Suprapubic skin (tissue), 4 donors: ENCODE data around the gene CEP85L. TPM values are rescaled to one million over a fixed set of nuclear protein-coding genes. Genes with fewer than 3 reads are reported as not detected.

Experiments used
- DNase-seq, 2 donors: peaks; one replicate each; pipeline ENCODE4 v3.0.0-alpha.2; 2019; ENCODE audit warnings: low spot score in 2 of 2
- H3K27ac ChIP-seq: fragments of 200-600 bp; sonication (generic); one replicate; pipeline ENCODE4 v1.5.1; 2019
- H3K27me3 ChIP-seq: fragments of 200-600 bp; sonication (generic); one replicate; pipeline ENCODE4 v1.5.1; 2019
- H3K36me3 ChIP-seq: fragments of 200-600 bp; sonication (generic); one replicate; pipeline ENCODE4 v1.5.1; 2019
- H3K4me1 ChIP-seq: fragments of 200-600 bp; sonication (generic); one replicate; pipeline ENCODE4 v1.5.1; 2019
- H3K4me3 ChIP-seq: fragments of 200-600 bp; sonication (generic); one replicate; pipeline ENCODE4 v1.5.1; 2019; ENCODE audit warnings: mild to moderate bottlenecking
- H3K9me3 ChIP-seq: fragments of 200-600 bp; sonication (generic); one replicate; pipeline ENCODE4 v1.5.1; 2019
- EP300 ChIP-seq: sonication (generic); formaldehyde crosslinking; IDR thresholded peaks from one replicate; pipeline ENCODE4 v1.6.1; 2017; ENCODE audit warnings: antibody characterized with exemption
- POLR2A ChIP-seq, 2 donors: fragments of 450-650 bp; IDR thresholded peaks; one replicate each; pipeline ENCODE4 v1.6.1; 2017; ENCODE audit warnings: antibody characterized with exemption in 2 of 2, mild to moderate bottlenecking in 2 of 2, moderate library complexity in 2 of 2
- POLR2AphosphoS5 ChIP-seq, 3 donors: sonication (generic); formaldehyde crosslinking; IDR thresholded peaks; one replicate each; pipeline ENCODE4 v1.6.1; 2017; ENCODE audit warnings: antibody characterized with exemption in 3 of 3
- WGBS: methylation state at CpG from one replicate; pipeline ENCODE4 v1.1.5; 2018; 5-methylcytosine and 5-hydroxymethylcytosine counted together
- total RNA-seq, 4 donors: library from RNA; depleted of rRNA; stranded (reverse); fragments of >200 nt; gene quantifications; one replicate each; pipeline ENCODE4 v1.1.0, GENCODE V29; 2016
- TF ChIP-seq, protein P1 (sequence below), 2 donors: fragments of 200-600 bp in 1 of 2; fragments of 450-650 bp in 1 of 2; sonication (generic) in 1 of 2; IDR thresholded peaks; one replicate each; pipeline ENCODE4 v1.5.1; 2016 to 2019; ENCODE audit warnings: antibody characterized with exemption in 2 of 2, mild to moderate bottlenecking in 1 of 2, moderate library complexity in 1 of 2

CEP85L gene
- total RNA-seq, 4 donors from 2014 or later = 4.7 to 9.5 (median 5.3) TPM

GRCh38 chr6:118685823-118686449 is 34.5 kb upstream of the CEP85L start:
- 69% methylated on average over 7 of the region's 7 CpGs for WGBS
- Histone ChIP-seq H3K36me3 (no peaks in the 10 kb centered on the region), H3K4me3 (no peak overlapping the region), H3K9me3 (no peaks in the 10 kb centered on the region), H3K27me3 (no peaks in the 10 kb centered on the region), H3K27ac (no peak overlapping the region), H3K4me1 (no peaks in the 10 kb centered on the region)
- DNase-seq = no peak
- TF ChIP-seq POLR2AphosphoS5 (IDR thresholded peaks at IDR 0.05) (no peak), EP300 (no peak), POLR2A (IDR thresholded peaks at IDR 0.05) (no peak)
- TF ChIP-seq, protein P1, sequence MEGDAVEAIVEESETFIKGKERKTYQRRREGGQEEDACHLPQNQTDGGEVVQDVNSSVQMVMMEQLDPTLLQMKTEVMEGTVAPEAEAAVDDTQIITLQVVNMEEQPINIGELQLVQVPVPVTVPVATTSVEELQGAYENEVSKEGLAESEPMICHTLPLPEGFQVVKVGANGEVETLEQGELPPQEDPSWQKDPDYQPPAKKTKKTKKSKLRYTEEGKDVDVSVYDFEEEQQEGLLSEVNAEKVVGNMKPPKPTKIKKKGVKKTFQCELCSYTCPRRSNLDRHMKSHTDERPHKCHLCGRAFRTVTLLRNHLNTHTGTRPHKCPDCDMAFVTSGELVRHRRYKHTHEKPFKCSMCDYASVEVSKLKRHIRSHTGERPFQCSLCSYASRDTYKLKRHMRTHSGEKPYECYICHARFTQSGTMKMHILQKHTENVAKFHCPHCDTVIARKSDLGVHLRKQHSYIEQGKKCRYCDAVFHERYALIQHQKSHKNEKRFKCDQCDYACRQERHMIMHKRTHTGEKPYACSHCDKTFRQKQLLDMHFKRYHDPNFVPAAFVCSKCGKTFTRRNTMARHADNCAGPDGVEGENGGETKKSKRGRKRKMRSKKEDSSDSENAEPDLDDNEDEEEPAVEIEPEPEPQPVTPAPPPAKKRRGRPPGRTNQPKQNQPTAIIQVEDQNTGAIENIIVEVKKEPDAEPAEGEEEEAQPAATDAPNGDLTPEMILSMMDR (IDR thresholded peaks at IDR 0.05) = no peak

DNA sequence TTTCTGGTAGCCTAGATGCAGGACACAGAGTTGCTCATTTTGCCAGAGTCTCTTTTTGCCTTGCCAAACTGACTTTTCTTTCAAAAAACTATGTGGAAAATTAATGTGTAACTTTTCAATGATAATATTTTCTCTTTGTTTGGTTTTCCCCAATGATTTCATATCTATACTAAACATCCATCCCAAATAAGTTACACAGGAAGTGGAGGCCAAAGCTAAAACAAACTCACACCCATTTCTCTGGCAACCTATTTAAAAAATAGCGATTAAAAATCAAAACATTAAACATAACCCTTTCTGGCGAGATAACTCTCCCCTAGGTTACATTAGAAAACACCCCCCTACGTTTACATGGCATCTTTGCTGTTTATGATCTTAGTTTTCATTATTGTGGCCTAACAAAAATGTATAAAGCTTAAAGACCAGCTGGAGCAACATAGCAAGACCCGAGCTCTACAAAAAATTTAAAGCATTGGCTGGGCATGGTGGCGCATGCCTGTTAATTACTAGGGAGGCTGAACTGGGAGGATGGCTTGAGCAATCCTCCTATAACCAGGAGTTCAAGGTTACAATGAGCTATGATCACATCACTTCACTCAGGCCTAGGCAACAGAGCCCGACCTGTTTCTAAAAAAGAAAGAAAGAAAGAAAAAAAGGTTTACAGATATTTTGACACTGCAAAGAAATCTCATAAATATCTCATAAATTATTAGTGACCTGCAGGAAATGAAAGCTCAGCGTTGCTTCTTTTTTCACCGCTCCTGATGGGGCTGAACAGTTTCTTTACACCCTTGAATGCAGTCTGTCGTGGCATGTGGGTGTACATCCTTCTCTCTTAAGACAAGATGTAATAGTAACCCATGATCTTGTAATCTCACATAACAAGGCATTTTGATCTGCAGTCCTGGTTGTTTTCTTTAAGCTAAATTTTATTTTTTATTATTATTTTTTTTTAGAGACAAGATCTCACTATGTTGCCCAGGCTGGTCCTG is 32.8 kb upstream of the CEP85L start:
- DNase-seq = no peak
- 84% methylated on average over 9 of the region's 9 CpGs for WGBS
- H3K9me3 ChIP-seq = no peaks in the 10 kb centered on the region
- no peak overlapping the region for H3K4me3 ChIP-seq
- H3K27me3 ChIP-seq = no peaks in the 10 kb centered on the region
- no peak overlapping the region for H3K27ac ChIP-seq
- H3K36me3 ChIP-seq = no peaks in the 10 kb centered on the region
- TF ChIP-seq, protein P1 (IDR thresholded peaks at IDR 0.05) = no peak
- TF ChIP-seq EP300 (no peak), POLR2A (IDR thresholded peaks at IDR 0.05) (no peak), POLR2AphosphoS5 (IDR thresholded peaks at IDR 0.05) (no peak)
- no peaks in the 10 kb centered on the region for H3K4me1 ChIP-seq

- no peak for DNase-seq
- Histone ChIP-seq H3K27me3 (no peaks in the 10 kb centered on the region), H3K36me3 (no peaks in the 10 kb centered on the region), H3K27ac (peak overlapping the region; percentile 26), H3K4me3 (no peak overlapping the region), H3K4me1 (no peaks in the 10 kb centered on the region), H3K9me3 (no peaks in the 10 kb centered on the region)
- TF ChIP-seq POLR2AphosphoS5 (IDR thresholded peaks at IDR 0.05) = no peak
- no peak for TF ChIP-seq EP300
- TF ChIP-seq, protein P1 (IDR thresholded peaks at IDR 0.05) = no peak
- no peak for TF ChIP-seq POLR2A (IDR thresholded peaks at IDR 0.05)
- WGBS = 72% methylated on average over 9 of the region's 9 CpGs
Observed at GRCh38 chr6:118680452-118681095, 29.2 kb upstream of the CEP85L start.

- Histone ChIP-seq H3K27ac (no peak overlapping the region), H3K27me3 (no peaks in the 10 kb centered on the region), H3K4me1 (no peaks in the 10 kb centered on the region), H3K4me3 (no peak overlapping the region), H3K36me3 (no peaks in the 10 kb centered on the region), H3K9me3 (no peaks in the 10 kb centered on the region)
- 63% methylated on average over 1 of the region's 1 CpG for WGBS
- no peak for DNase-seq
- TF ChIP-seq EP300 = no peak
Observed at GRCh38 chr6:118679327-118679901, 28.0 kb upstream of the CEP85L start.

GRCh38 chr6:118678866-118679265 is 27.5 kb upstream of the CEP85L start:
- Histone ChIP-seq H3K27me3 (no peaks in the 10 kb centered on the region), H3K36me3 (no peaks in the 10 kb centered on the region), H3K4me1 (no peaks in the 10 kb centered on the region), H3K4me3 (no peak overlapping the region), H3K27ac (no peak overlapping the region), H3K9me3 (no peaks in the 10 kb centered on the region)
- no peak for DNase-seq
- TF ChIP-seq POLR2A (IDR thresholded peaks at IDR 0.05) (no peak), POLR2AphosphoS5 (IDR thresholded peaks at IDR 0.05) (no peak), EP300 (no peak)
- TF ChIP-seq, protein P1 (IDR thresholded peaks at IDR 0.05) = no peak
- 93% methylated on average over 1 of the region's 1 CpG for WGBS
